Dedifferentiated amniotic fluid mesenchymal stem cell (primary cell): ENCODE measurements around the gene TEX38.
"Not testable (repeated sequence)": the region's sequence is repeated elsewhere in the genome, so short reads cannot be mapped to it uniquely, and the experiment has no call there.

ENCODE experiments used
- DNase-seq: peaks from one replicate; pipeline ENCODE4 v3.0.0-alpha.2; 2016; ENCODE audit errors: extremely low spot score

TEX38 gene

GRCh38 chr1:46655848-46656247, 15.8 kb upstream of the TEX38 start:
- no peak for DNase-seq

- no peak for DNase-seq
Measured at GRCh38 chr1:46656643-46657042, 15.0 kb upstream of the TEX38 start.

GRCh38 chr1:46657775-46658174, 13.9 kb upstream of the TEX38 start:
- DNase-seq, result no peak

DNA sequence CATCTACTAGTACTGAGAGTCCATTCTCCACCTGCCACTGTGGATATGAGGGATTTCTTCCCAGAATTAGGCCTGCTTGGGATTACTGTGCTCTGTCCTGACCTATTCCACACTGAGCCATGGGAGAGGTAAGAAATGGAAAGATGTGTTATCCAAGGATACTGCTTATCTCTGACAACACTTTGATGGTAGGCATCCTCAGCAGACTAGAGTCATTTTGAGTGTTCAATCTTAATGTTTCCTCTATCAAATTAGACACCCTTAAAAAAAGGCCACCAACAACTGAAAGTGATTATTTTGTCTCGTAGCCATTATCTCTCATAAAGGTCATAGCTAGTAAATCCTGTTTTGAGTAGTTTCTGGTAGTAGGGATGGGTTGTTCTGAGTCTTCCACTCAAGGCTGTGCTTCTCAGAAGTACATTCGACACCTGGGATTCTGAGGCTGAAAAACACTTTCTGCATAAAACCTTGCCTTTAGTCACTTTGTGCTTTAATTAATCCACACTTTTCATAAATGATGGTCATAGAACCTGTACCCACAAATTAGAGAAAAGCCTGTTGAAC, 12.3 kb upstream of the TEX38 start:
- no peak for DNase-seq

GRCh38 chr1:46660116-46660515, 11.5 kb upstream of the TEX38 start:
- DNase-seq, result not testable (repeated sequence)

DNA sequence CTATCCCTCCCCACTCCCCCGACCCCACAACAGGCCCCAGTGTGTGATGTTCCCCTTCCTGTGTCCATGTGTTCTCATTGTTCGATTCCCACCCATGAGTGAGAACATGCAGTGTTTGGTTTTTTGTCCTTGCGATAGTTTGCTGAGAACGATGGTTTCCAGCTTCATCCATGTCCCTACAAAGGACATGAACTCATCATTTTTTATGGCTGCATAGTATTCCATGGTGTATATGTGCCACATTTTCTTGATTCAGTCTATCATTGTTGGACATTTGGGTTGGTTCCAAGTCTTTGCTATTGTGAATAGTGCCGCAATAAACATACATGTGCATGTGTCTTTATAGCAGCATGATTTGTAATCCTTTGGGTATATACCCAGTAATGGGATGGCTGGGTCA, 8.7 kb upstream of the TEX38 start:
- not testable (repeated sequence) for DNase-seq

GRCh38 chr1:46665983-46666382, 5.7 kb upstream of the TEX38 start:
- no peak for DNase-seq

GRCh38 chr1:46667782-46668760, 3.6 kb upstream of the TEX38 start, which contains the start of gene ATPAF1:
Gene ATPAF1, minus strand, starts transcription at chr1:46668364. Its CDS starts 42 bp downstream, at chr1:46668322.
- peak; percentile 44 for DNase-seq

- no peak for DNase-seq
Measured at GRCh38 chr1:46670134-46670533, 1.5 kb upstream of the TEX38 start.

DNA sequence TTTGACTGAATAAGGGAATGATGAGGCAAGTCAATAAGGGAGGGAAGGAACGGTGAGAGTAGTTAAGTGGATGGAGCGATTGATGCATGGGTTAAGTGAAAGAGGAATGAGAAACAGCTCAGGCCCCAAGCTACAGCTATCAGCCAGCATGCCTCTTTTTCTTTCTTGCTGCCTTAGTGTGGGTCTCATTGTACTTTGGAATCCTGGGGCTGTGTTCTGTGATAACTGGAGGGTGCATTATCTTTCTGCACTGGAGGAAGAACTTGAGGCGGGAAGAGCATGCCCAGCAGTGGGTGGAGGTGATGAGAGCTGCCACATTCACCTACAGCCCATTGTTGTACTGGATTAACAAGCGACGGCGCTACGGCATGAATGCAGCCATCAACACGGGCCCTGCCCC, 1.0 kb downstream of the TEX38 start:
- DNase-seq, result no peak

GRCh38 chr1:46673749-46674182, 2.1 kb downstream of the TEX38 start:
- DNase-seq, result no peak

DNA sequence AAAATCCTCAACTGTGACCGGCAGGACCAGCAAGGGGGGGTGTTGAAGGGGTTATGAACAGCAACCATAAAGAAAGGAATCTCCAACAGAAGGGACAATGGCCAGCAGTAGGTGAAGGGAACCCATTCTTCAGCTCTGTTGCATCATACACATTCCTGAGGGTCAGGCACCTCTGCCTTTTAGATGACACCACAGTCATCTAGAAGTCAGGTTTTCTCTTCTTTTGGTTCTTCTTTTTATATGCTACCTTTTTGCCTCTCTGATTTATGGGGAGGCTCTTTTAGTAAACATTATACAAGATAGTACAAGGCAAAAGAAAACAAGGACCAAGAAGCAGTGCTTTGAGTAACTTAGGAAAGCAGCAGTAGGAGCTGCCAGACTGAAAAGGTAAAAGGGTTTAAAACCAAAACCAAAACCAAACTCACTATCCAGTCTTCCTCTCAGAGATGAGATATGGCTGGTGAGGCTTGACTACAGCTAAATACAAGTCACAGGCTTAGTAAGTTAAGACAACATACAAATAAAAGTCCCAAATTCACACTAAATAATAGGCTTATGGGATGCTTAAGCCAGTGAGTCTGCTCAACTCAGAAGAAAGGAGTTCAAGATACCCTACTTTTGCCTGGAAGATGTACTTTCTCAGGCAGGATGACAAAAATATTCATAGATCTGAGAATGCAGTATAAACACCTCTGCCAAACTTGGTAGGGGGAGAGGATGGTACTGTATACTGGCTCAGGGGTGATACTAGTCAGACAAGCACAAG, 4.1 kb downstream of the TEX38 start:
- DNase-seq, result no peak

GRCh38 chr1:46676531-46676930, 4.9 kb downstream of the TEX38 start:
- no peak for DNase-seq

- no peak for DNase-seq
Measured at GRCh38 chr1:46677339-46677738, 5.7 kb downstream of the TEX38 start.

- no peak for DNase-seq
Measured at GRCh38 chr1:46679789-46680573, 8.3 kb downstream of the TEX38 start.

GRCh38 chr1:46681333-46682034, 9.8 kb downstream of the TEX38 start:
- no peak for DNase-seq

GRCh38 chr1:46682064-46682463, 10.4 kb downstream of the TEX38 start:
- DNase-seq, result no peak

DNA sequence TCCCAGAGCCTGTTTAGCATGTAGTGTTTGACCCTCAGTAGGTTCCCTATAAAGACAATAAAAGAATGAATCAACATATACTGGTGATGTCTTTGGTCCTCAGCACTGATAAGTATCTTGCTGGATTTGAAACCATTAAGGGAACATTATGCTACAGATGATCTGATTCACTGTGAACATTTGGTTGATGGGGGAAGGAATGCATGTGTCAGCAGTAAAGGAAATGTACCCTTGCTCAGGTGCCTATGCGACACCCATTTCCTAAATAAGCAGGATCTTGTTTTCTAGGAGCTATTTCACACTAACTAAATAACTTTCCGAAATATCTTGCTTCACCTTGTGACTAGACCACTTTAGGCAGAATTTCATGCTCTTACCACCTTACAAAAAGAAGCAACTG, 13.0 kb downstream of the TEX38 start:
- DNase-seq, result no peak

- DNase-seq, result no peak
Measured at GRCh38 chr1:46686255-46686654, 14.6 kb downstream of the TEX38 start.

DNA sequence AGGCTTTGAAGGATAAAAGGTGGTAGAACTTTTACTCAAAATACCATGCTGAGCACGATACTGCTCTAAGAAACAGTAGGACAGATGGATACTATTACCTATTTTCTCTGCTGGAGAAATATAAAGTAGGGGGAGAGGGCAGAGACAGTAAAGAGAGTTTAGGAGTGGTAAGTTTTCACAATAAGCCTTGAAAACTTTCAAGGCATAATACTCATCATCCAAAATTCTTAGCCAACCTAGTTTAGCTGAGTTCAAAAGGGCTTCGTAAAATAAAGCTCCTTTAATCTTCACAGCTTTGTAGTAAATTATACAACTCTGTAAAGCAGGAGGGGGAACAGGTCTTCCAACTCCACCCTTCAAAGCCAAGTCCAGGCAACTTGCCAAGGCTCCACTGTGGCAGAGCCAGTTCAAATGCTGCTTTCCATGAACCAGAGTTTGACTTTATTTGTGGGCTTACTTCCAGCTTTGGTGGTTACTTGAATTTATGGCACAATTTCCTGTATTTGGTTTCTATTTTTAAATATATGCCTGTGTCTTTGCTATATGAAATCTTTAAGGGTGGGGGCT, 15.5 kb downstream of the TEX38 start:
- peak; percentile 64 for DNase-seq
